GM12878 (cell line): ENCODE measurements around the gene METAP2. TPM values are rescaled to one million over a fixed set of nuclear protein-coding genes. Genes with fewer than 3 reads are reported as not detected.

Experiments
- ATAC-seq: fragments of 200-7000 bp; cut with Tn5 transposase; 3 replicates; pipeline ENCODE4 v1.9.1; 2020; ENCODE audit warnings: mild to moderate bottlenecking, moderate library complexity
- BruUV-seq: library from RNA; stranded (reverse); fragments of 400-500 nt; replicated peaks from 2 replicates; lab custom pipeline; 2021; lab: Mats Ljungman, UMichigan
- CTCF ChIA-PET: fragments of 300-600 bp; sonication (Branson Sonifier 250); formaldehyde crosslinking; extraction: SDS; loops from one replicate; lab custom pipeline; 2021; ENCODE audit warnings: inconsistent platforms; lab: Yijun Ruan, JAX
- POLR2A ChIA-PET: fragments of 350-600 bp; formaldehyde crosslinking; extraction: SDS; loops from one replicate; lab custom pipeline; 2021; ENCODE audit warnings: inconsistent platforms; lab: Charles Lee
- RAD21 ChIA-PET: fragments of 300-600 bp; sonication (Branson Sonifier 250); formaldehyde crosslinking; loops from one replicate; lab custom pipeline; 2023; ENCODE audit warnings: antibody characterized with exemption; ENCODE audit not compliant: unreplicated experiment; lab: Charles Lee
- SMC1A ChIA-PET: fragments of 300-600 bp; sonication (Branson Sonifier 250); formaldehyde crosslinking; loops from one replicate; lab custom pipeline; 2023; ENCODE audit not compliant: unreplicated experiment, uncharacterized antibody; lab: Charles Lee
- DNase-seq: peaks from one replicate; pipeline ENCODE4 v3.0.0-alpha.2; 2011; ENCODE audit warnings: low read depth, low spot score
- FAIRE-seq: peaks from 3 replicates; lab custom pipeline; 2011; peaks lifted over from hg19 to GRCh38; lab: Jason Lieb, UNC
- H2AFZ ChIP-seq: 2 replicates; pipeline ENCODE4 v1.6.0; 2011; ENCODE audit warnings: low read depth, low read length, control low read depth; ENCODE audit not compliant: control insufficient read depth
- H3K27ac ChIP-seq: 2 replicates; pipeline ENCODE4 v1.5.1; 2011; ENCODE audit warnings: control low read depth; ENCODE audit not compliant: control insufficient read depth, insufficient read depth
- H3K27me3 ChIP-seq, 2 experiments: replicated peaks in 1 of 2; 2 replicates each; pipeline versions ENCODE4 v1.6.0 to v1.6.1; 2011; ENCODE audit warnings: low read length in 1 of 2; ENCODE audit not compliant: control insufficient read depth in 2 of 2, insufficient read depth in 2 of 2
- H3K36me3 ChIP-seq, 2 experiments: 2 replicates each; pipeline ENCODE4 v1.5.1; 2011; ENCODE audit warnings: low read length in 1 of 2; ENCODE audit not compliant: control insufficient read depth in 2 of 2, insufficient read depth in 2 of 2
- H3K4me1 ChIP-seq: 2 replicates; pipeline ENCODE4 v1.6.1; 2011; ENCODE audit warnings: mild to moderate bottlenecking, low read length, moderate library complexity, mixed read lengths; ENCODE audit not compliant: control insufficient read depth, insufficient read depth
- H3K4me2 ChIP-seq: 2 replicates; pipeline ENCODE4 v1.6.0; 2011; ENCODE audit warnings: control low read depth; ENCODE audit not compliant: control insufficient read depth, insufficient read depth
- H3K4me3 ChIP-seq: fragments of 200-600 bp; sonication (generic); 2 replicates; pipeline ENCODE4 v1.5.1; 2016
- H3K79me2 ChIP-seq: 2 replicates; pipeline ENCODE4 v1.6.0; 2011; ENCODE audit warnings: low read length; ENCODE audit not compliant: control insufficient read depth, insufficient read depth
- H3K9ac ChIP-seq: 2 replicates; pipeline ENCODE4 v1.8.0; 2011; ENCODE audit warnings: low read length, control low read depth, mixed read lengths; ENCODE audit not compliant: control insufficient read depth, insufficient read depth
- H3K9me3 ChIP-seq: replicated peaks from 3 replicates; pipeline ENCODE4 v1.5.1; 2011; ENCODE audit warnings: mild to moderate bottlenecking, low read length; ENCODE audit not compliant: control insufficient read depth, insufficient read depth
- H4K20me1 ChIP-seq: 2 replicates; pipeline ENCODE4 v1.6.0; 2011; ENCODE audit not compliant: control insufficient read depth, insufficient read depth
- ASH2L ChIP-seq: fragments of 300-600, 200-600 bp; sonication (generic); IDR thresholded peaks from 2 replicates; pipeline ENCODE4 v1.6.1; 2017; ENCODE audit warnings: low read depth, mild to moderate bottlenecking, borderline replicate concordance
- BMI1 ChIP-seq: fragments of 450-650 bp; IDR thresholded peaks from 2 replicates; pipeline ENCODE4 v1.6.1; 2016; ENCODE audit warnings: mild to moderate bottlenecking, moderate library complexity, borderline replicate concordance
- IRF3 ChIP-seq: fragments of 450-650 bp; IDR thresholded peaks from 2 replicates; pipeline ENCODE4 v1.6.1; 2014; ENCODE audit warnings: mild to moderate bottlenecking
- KLF5 ChIP-seq: fragments of 450-650 bp; IDR thresholded peaks from 2 replicates; pipeline ENCODE4 v1.6.1; 2014; ENCODE audit warnings: mild to moderate bottlenecking; ENCODE audit not compliant: partially characterized antibody
- LARP7 ChIP-seq: fragments of 450-650 bp; IDR thresholded peaks from 2 replicates; pipeline ENCODE4 v1.6.1; 2017; ENCODE audit warnings: mild to moderate bottlenecking
- PBX3 ChIP-seq: IDR thresholded peaks from 2 replicates; pipeline ENCODE4 v1.6.1; 2011; ENCODE audit warnings: mild to moderate bottlenecking, low read depth, low read length, moderate library complexity; ENCODE audit not compliant: insufficient replicate concordance
- WRNIP1 ChIP-seq: IDR thresholded peaks from 2 replicates; pipeline ENCODE4 v1.6.1; 2011; ENCODE audit warnings: low read depth, low read length, improper control_type of control experiment, borderline replicate concordance
- ZBTB11 ChIP-seq: fragments of 450-650 bp; formaldehyde crosslinking; IDR thresholded peaks from 2 replicates; pipeline ENCODE4 v1.5.0; 2022; ENCODE audit warnings: mild to moderate bottlenecking, missing genetic modification characterization
- WGBS: methylation state at CpG from one replicate; pipeline ENCODE4 v1.1.6; 2016; ENCODE audit warnings: low lambda C conversion rate; ENCODE audit not compliant: insufficient replicate concordance, insufficient coverage; ENCODE audit errors: missing lambda C conversion rate; 5-methylcytosine and 5-hydroxymethylcytosine counted together
- in situ Hi-C: fragments of 300-500 bp; cut with MboI; formaldehyde crosslinking; loops from 9 replicates; pipeline ENCODE4 v1.14.3; 2018; ENCODE audit warnings: mixed read lengths
- intact Hi-C: fragments of 100-400 bp; cut with micrococcal nuclease; formaldehyde crosslinking; loops from one replicate; pipeline ENCODE4 v1.14.2; 2022; ENCODE audit not compliant: unreplicated experiment
- polyA plus RNA-seq, 11 experiments: library from polyadenylated mRNA; depleted of rRNA in 4 of 11; unstranded in 6 of 11; stranded (reverse) in 5 of 11; fragments of >200 nt; fragmentation: Nextera tagmentation in 4 of 11; fragmentation: Illumina TruSeq in 1 of 11; extraction: Ambion mirVana in 4 of 11; extraction: Trizol in 1 of 11; gene quantifications; 1 replicate in 1 of 11; 2 replicates in 10 of 11; pipeline versions ENCODE4 v1.2.1 to v1.2.3, GENCODE V29; 2011 to 2016; ENCODE audit warnings: inconsistent platforms in 2 of 11, missing spikeins in 2 of 11, low read depth in 1 of 11
- total RNA-seq, 4 experiments: library from RNA; depleted of rRNA in 3 of 4; stranded (reverse); fragments of >200 nt in 3 of 4; fragmentation: Illumina TruSeq in 1 of 4; extraction: Trizol in 1 of 4; gene quantifications; 2 replicates each; pipeline versions ENCODE4 v1.2.1 to v1.2.3, GENCODE V29; 2013 to 2021

The METAP2 gene
- total and polyA plus RNA-seq, 10 of the 15 experiments (the other 5 are each of a cell fraction or from before 2014, with no cell fraction given): 50.7 to 132 (median 73.9) TPM

GRCh38 chr12:95429172-95429510, 44.8 kb upstream of the METAP2 start:
- 69% methylated on average over 8 of the region's 8 CpGs for WGBS
- no peaks in the 10 kb centered on the region for H3K27me3 ChIP-seq
- H3K4me2 ChIP-seq: no peak overlapping the region
- no peak for DNase-seq
- no peak overlapping the region for H3K9ac ChIP-seq
- RAD21 ChIA-PET: no interaction called here
- in situ Hi-C loops (no loop called here), intact Hi-C loops (no loop called here)
- POLR2A ChIA-PET: no interaction called here
- CTCF ChIA-PET: interaction anchor here (1.3 kb wide), 1 partner anchor 16 kb away, joined by 4 read pairs; no protein-coding TSS in a partner anchor
- no peaks in the 10 kb centered on the region for H4K20me1 ChIP-seq
- no peaks in the 10 kb centered on the region for H3K79me2 ChIP-seq
- no peaks in the 10 kb centered on the region for H3K9me3 ChIP-seq
- H3K4me1 ChIP-seq: no peaks in the 10 kb centered on the region
- H2AFZ ChIP-seq: no peak overlapping the region
- SMC1A ChIA-PET: interaction anchor here (0.9 kb wide), 1 partner anchor 21 kb away, joined by 3 read pairs; no protein-coding TSS in a partner anchor
- TF ChIP-seq KLF5: no peak
- no peak for TF ChIP-seq BMI1
- no peak for TF ChIP-seq LARP7
- no peak for TF ChIP-seq IRF3
- TF ChIP-seq PBX3: no peak
- no peak for TF ChIP-seq WRNIP1
- TF ChIP-seq ZBTB11 (CRISPR knock-in tag): no peak
- TF ChIP-seq ASH2L: no peak
- no peak overlapping the region for H3K4me3 ChIP-seq
- no peak overlapping the region for H3K27ac ChIP-seq
- no peak for FAIRE-seq
- ATAC-seq: no peak
- H3K36me3 ChIP-seq: no peaks in the 10 kb centered on the region
- BruUV-seq: no TSS peak
